WI38 (cell line): ENCODE measurements around the gene EFNA5.
"Not testable (repeated sequence)": the region's sequence is repeated elsewhere in the genome, so short reads cannot be mapped to it uniquely, and the experiment has no call there.

Source experiments
- H3K4me3 ChIP-seq: 2 replicates; pipeline ENCODE4 v1.5.1; 2011; ENCODE audit warnings: low read depth, mild to moderate bottlenecking, control low read depth, low read length
- CTCF ChIP-seq: IDR thresholded peaks from 2 replicates; pipeline ENCODE4 v1.5.1; 2012; ENCODE audit warnings: low read depth, mild to moderate bottlenecking, control low read depth, low read length

EFNA5 gene

GRCh38 chr5:107361945-107362344 is 308.8 kb downstream of the EFNA5 start:
- no peak overlapping the region for H3K4me3 ChIP-seq
- no peak for TF ChIP-seq CTCF

GRCh38 chr5:107359916-107360234 is 310.9 kb downstream of the EFNA5 start:
- H3K4me3 ChIP-seq, result no peak overlapping the region
- no peak for TF ChIP-seq CTCF

- TF ChIP-seq CTCF, result no peak
- H3K4me3 ChIP-seq, result no peak overlapping the region
Observed at GRCh38 chr5:107359033-107359915, 311.5 kb downstream of the EFNA5 start.

DNA sequence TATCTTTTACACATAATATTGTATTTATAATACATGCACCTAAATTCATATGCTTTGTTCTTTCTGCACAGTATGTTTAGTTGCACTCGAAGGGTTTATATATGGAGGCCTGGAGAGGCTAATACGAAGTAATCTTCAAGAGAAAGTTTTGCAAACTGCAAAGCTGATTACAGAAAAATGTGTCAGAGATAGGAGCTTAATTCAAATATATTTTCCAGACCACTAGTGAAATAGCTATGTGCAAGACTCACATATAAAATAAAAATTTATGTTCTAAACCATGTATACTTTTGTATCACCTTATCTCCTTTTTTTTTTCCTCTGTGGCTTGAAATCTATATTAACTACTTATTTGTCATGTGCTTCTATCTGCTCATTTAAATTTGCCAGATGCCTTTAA is 313.8 kb downstream of the EFNA5 start:
- no peak overlapping the region for H3K4me3 ChIP-seq
- no peak for TF ChIP-seq CTCF

GRCh38 chr5:107352576-107352975 is 318.2 kb downstream of the EFNA5 start:
- TF ChIP-seq CTCF, result no peak
- H3K4me3 ChIP-seq, result no peak overlapping the region

GRCh38 chr5:107346580-107346979 is 324.2 kb downstream of the EFNA5 start:
- H3K4me3 ChIP-seq, result not testable (repeated sequence)

- no peak for TF ChIP-seq CTCF
- H3K4me3 ChIP-seq, result no peak overlapping the region
Observed at GRCh38 chr5:107342371-107342770, 328.4 kb downstream of the EFNA5 start.

DNA sequence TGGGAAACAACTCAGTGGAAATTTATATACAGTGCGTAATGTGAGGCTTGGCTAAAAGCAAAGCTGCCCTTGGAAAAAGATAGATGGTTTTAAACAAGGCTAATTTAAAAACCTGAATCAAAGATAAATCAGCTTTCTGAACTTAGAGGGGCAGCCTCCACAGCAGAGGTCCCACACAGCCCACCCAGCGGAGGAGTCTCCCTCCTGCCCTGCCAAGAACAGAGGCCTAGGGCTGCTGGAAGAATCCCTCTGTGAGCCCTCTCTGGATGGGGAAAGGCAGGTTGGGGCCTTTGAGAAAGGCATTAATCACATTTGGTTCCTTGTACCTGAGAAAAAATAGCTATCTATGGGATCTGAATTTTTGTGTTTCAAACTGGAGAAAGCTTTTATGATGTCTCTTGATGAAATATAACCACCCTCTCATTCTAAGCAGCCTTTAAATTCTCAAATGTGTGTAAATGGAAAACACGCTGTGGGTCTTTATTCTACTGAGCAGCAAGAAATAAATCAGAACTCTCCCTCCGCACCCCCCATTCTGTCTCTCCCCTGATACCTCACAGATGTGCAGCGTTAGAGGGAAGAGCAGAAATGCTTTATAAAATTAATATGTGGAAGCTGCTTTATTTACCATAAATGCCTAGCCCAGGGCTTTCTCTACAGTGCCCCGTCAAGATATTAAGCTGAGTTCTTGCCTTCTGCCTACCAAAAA is 329.2 kb downstream of the EFNA5 start:
- no peak overlapping the region for H3K4me3 ChIP-seq
- no peak for TF ChIP-seq CTCF
